Measurements from ENCODE around the gene MNDA. TPM values are rescaled to one million over a fixed set of nuclear protein-coding genes. Genes with fewer than 3 reads are reported as not detected.
A peak's percentile ranks its signal among the peaks of the same experiment; 100 is the strongest.

The MNDA gene
- total and polyA plus RNA-seq, 8 donors: 0.29 to 11.1 (median 4.8) TPM; not detected in 1

- Histone ChIP-seq H3K36me3 (no peaks in the 10 kb centered on the region), H3K4me3 (no peak overlapping the region), H3K4me1 (no peaks in the 10 kb centered on the region), H3K27ac (no peak overlapping the region), H3K9me3 (no peaks in the 10 kb centered on the region), H3K27me3 (no peaks in the 10 kb centered on the region)
- WGBS, 5 donors: 60 to 64% (median 62%) methylated on average over 2 of the region's 2 CpGs
- no peak for DNase-seq
- TF ChIP-seq EP300 (IDR thresholded peaks at IDR 0.05) (no peak), POLR2A (IDR thresholded peaks at IDR 0.05) (no peak), POLR2AphosphoS5 (IDR thresholded peaks at IDR 0.05) (no peak)
- TF ChIP-seq, protein P1, sequence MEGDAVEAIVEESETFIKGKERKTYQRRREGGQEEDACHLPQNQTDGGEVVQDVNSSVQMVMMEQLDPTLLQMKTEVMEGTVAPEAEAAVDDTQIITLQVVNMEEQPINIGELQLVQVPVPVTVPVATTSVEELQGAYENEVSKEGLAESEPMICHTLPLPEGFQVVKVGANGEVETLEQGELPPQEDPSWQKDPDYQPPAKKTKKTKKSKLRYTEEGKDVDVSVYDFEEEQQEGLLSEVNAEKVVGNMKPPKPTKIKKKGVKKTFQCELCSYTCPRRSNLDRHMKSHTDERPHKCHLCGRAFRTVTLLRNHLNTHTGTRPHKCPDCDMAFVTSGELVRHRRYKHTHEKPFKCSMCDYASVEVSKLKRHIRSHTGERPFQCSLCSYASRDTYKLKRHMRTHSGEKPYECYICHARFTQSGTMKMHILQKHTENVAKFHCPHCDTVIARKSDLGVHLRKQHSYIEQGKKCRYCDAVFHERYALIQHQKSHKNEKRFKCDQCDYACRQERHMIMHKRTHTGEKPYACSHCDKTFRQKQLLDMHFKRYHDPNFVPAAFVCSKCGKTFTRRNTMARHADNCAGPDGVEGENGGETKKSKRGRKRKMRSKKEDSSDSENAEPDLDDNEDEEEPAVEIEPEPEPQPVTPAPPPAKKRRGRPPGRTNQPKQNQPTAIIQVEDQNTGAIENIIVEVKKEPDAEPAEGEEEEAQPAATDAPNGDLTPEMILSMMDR (IDR thresholded peaks at IDR 0.05): no peak
- intact Hi-C loops (cut with DNase I; ENCODE audit: low total_unique reads): no loop called here
Measured at GRCh38 chr1:158812336-158812735, 18.8 kb upstream of the MNDA start.

GRCh38 chr1:158813164-158813563 is 18.0 kb upstream of the MNDA start:
- intact Hi-C loops (cut with DNase I; ENCODE audit: low total_unique reads): no loop called here
- Histone ChIP-seq H3K27me3 (no peaks in the 10 kb centered on the region), H3K4me3 (no peak overlapping the region), H3K4me1 (no peaks in the 10 kb centered on the region), H3K36me3 (no peaks in the 10 kb centered on the region), H3K9me3 (no peaks in the 10 kb centered on the region), H3K27ac (no peak overlapping the region)
- 31 to 57% (median 40%) methylated on average over 3 of the region's 3 CpGs for WGBS, 5 donors
- no peak for DNase-seq
- TF ChIP-seq, protein P1 (IDR thresholded peaks at IDR 0.05): no peak
- no peak for TF ChIP-seq POLR2A (IDR thresholded peaks at IDR 0.05)
- no peak for TF ChIP-seq EP300 (IDR thresholded peaks at IDR 0.05)
- TF ChIP-seq POLR2AphosphoS5 (IDR thresholded peaks at IDR 0.05): no peak

DNA sequence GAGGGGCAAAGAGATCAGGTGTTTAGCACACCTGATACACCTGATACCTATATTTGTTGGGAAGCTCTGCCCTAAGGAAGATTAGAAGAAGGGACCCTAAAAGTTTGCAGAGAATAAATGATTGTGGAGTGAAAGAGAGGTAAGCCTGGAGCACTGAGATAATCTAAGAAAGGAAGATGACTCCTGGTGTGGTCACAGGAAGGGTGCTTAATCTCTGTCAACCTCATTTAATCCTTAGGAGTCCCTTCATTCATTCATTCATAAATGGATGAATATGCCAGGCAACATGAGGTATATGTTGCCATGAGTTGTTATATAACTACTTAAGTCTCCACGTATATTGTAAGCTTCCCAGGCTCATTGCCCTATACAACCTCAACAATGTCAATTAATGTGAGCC is 16.2 kb upstream of the MNDA start:
- Histone ChIP-seq H3K36me3 (no peaks in the 10 kb centered on the region), H3K9me3 (no peaks in the 10 kb centered on the region), H3K4me3 (no peak overlapping the region), H3K27ac (no peak overlapping the region), H3K4me1 (no peaks in the 10 kb centered on the region), H3K27me3 (no peaks in the 10 kb centered on the region)
- 2 to 84% (median 81%) methylated on average over 1 of the region's 1 CpG for WGBS, 5 donors
- intact Hi-C loops (cut with DNase I; ENCODE audit: low total_unique reads): no loop called here
- TF ChIP-seq, protein P1 (IDR thresholded peaks at IDR 0.05): no peak
- no peak for TF ChIP-seq POLR2A (IDR thresholded peaks at IDR 0.05)
- no peak for DNase-seq

DNA sequence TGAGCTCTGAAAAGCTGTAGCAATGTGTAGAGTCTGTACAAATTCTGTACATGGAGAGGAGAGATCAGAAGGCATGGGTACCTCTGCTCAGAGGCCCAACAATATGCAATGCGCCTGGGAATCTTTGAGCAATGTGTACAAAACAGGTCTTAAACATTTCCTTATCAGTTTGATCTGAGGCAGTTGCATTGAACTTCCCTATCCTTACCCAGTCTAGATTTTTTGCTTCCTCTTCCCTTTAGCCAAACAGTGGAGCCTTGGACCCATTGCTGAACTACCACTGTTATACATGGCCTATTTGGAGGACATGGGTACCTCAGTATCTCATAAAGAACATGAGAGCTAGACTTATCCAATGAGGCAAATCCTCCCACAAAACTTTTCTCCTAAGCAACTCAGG is 12.6 kb upstream of the MNDA start:
- TF ChIP-seq, protein P1 (IDR thresholded peaks at IDR 0.05): no peak
- no peak for TF ChIP-seq EP300 (IDR thresholded peaks at IDR 0.05)
- no peak for TF ChIP-seq POLR2AphosphoS5 (IDR thresholded peaks at IDR 0.05)
- no peak for TF ChIP-seq POLR2A (IDR thresholded peaks at IDR 0.05)
- Histone ChIP-seq H3K4me3 (no peak overlapping the region), H3K9me3 (no peaks in the 10 kb centered on the region), H3K27me3 (no peaks in the 10 kb centered on the region), H3K4me1 (no peaks in the 10 kb centered on the region), H3K27ac (peak overlapping the region in 2 of 5 donors; percentile 46 to 61), H3K36me3 (no peaks in the 10 kb centered on the region)
- 76 to 89% (median 78%) methylated on average over 1 of the region's 1 CpG for WGBS, 5 donors
- no peak for DNase-seq
- intact Hi-C loops (cut with DNase I; ENCODE audit: low total_unique reads): no loop called here

Measured in stomach (tissue), 9 donors.